ENCODE results near the gene TMIE. TPM values are rescaled to one million over a fixed set of nuclear protein-coding genes. Genes with fewer than 3 reads are reported as not detected.

TMIE gene
- total and polyA plus RNA-seq, 2 of the 8 experiments (the other 6 are each of a cell fraction or from before 2014, with no cell fraction given): 0.45 to 0.67 TPM

DNA sequence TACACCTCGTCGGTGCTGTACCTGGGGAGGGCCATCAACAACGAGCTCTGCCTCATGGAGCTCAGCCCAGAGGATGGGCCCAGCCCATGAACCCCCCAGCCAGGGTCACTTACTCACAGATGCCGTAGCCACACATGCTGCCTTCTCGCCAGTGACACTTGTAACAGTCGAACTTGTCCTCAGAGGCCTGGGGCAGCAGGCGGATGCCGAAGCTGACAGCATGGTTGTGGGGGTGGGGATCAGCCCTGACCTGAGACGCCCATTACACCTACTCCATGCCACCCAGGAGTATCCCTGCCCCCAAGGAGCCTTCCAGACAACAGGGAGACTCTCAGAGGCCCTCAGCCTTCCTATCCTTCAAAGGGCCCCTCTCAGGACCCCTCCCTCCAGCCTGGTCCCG is 19.8 kb upstream of the TMIE start:
- peaks cover 0 to 2% of the 10 kb centered on the region in 2 experiments for H4K20me1 ChIP-seq (replicated peaks in 1 of 2; ENCODE audit: control insufficient read depth in 1 of 2, insufficient read depth in 2 of 2, low read length in 2 of 2)
- H3K36me3 ChIP-seq (ENCODE audit: control insufficient read depth in 2 of 4, insufficient read depth in 4 of 4, low read length in 3 of 4): no peaks in the 10 kb centered on the region
- ChIA-PET POLR2A (ENCODE audit: partially characterized antibody) (interaction anchor here (0.7 to 1.9 kb wide), 2 partner anchors 9 to 96 kb away, joined by 3 to 5 read pairs; no protein-coding TSS in a partner anchor), CTCF (ENCODE audit: partially characterized antibody) (interaction anchor here (1.1 to 10.3 kb wide), 4 partner anchors 14 to 185 kb away, joined by 3 to 64 read pairs (median 22); partner anchors contain the start of gene ALS2CL)
- DNase-seq (ENCODE audit: low read depth in 1 of 2, low spot score in 2 of 2) (no peak), FAIRE-seq (no peak)
- no peaks in the 10 kb centered on the region for H3K79me1 ChIP-seq (ENCODE audit: low read depth, low read length)
- no peak overlapping the region for H2BK5ac ChIP-seq (ENCODE audit: low read depth, low read length)
- H2AFZ ChIP-seq (ENCODE audit: low read length): no peak overlapping the region
- no peak overlapping the region for H2AK5ac ChIP-seq (ENCODE audit: low read depth, low read length)
- H3K9me3 ChIP-seq (ENCODE audit: insufficient read depth in 2 of 2, low read depth in 1 of 2, low read length in 1 of 2): no peaks in the 10 kb centered on the region
- H2BK12ac ChIP-seq (ENCODE audit: low read depth, low read length): no peak overlapping the region
- no peak overlapping the region for H3K18ac ChIP-seq (ENCODE audit: extremely low read depth, low read length)
- no peak overlapping the region for H2BK20ac ChIP-seq (ENCODE audit: low read length)
- H3K4ac ChIP-seq (replicated peaks; ENCODE audit: insufficient read length, low read depth, low read length): no peak overlapping the region
- TF ChIP-seq EGR1 (IDR thresholded peaks at IDR 0.05; ENCODE audit: borderline replicate concordance, low read depth, low read length) (no peak), JUND (IDR thresholded peaks at IDR 0.05; ENCODE audit: low read length) (no peak)
- H4K8ac ChIP-seq (ENCODE audit: extremely low read depth, insufficient read depth, low read length): no peak overlapping the region
- no peaks in the 10 kb centered on the region for H3K27me3 ChIP-seq (replicated peaks in 1 of 4; ENCODE audit: control insufficient read depth in 3 of 4, extremely low read depth in 1 of 4, insufficient read depth in 3 of 4, low read length in 3 of 4)
- no peak overlapping the region for H4K91ac ChIP-seq (replicated peaks; ENCODE audit: insufficient read length, low read length)
- H4K5ac ChIP-seq (ENCODE audit: insufficient read length, low read depth, low read length): no peak overlapping the region
- no peak overlapping the region for H3K4me2 ChIP-seq (ENCODE audit: insufficient read depth in 1 of 2, low read depth in 2 of 2, low read length in 2 of 2)
- no peak overlapping the region for H3K23ac ChIP-seq (ENCODE audit: insufficient read length)
- no peak overlapping the region for H3K56ac ChIP-seq (replicated peaks; ENCODE audit: insufficient read length, low read depth, low read length)
- no peak overlapping the region for H3K9ac ChIP-seq (replicated peaks in 1 of 4; ENCODE audit: extremely low read depth in 1 of 4, low read depth in 3 of 4, low read length in 3 of 4)
- no peak overlapping the region for H3K14ac ChIP-seq (ENCODE audit: insufficient read length)
- no peak overlapping the region for H3K4me3 ChIP-seq (ENCODE audit: extremely low read depth in 1 of 4, insufficient read depth in 2 of 4, low read depth in 3 of 4, low read length in 4 of 4)
- no peaks in the 10 kb centered on the region for H3K79me2 ChIP-seq (ENCODE audit: control insufficient read depth in 1 of 2, insufficient read depth in 2 of 2, low read length in 2 of 2)
- no peak overlapping the region for H2BK15ac ChIP-seq (ENCODE audit: low read length)
- peaks cover 0 to 3% (median 0%) of the 10 kb centered on the region in 4 experiments; a peak in 1 of 7 replicates for H3K4me1 ChIP-seq (replicated peaks in 1 of 4; ENCODE audit: control insufficient read depth in 3 of 4, insufficient read depth in 4 of 4, low read length in 3 of 4)
- no peak overlapping the region for H2BK120ac ChIP-seq (replicated peaks; ENCODE audit: low read depth, low read length)
- H3K23me2 ChIP-seq (ENCODE audit: low read depth, low read length): no peaks in the 10 kb centered on the region
- no peak overlapping the region for H3K27ac ChIP-seq (ENCODE audit: low read depth, low read length)
- WGBS, 2 experiments (ENCODE audit: extremely low coverage in 1 of 2, insufficient coverage in 1 of 2, insufficient read length in 1 of 2, insufficient replicate concordance in 2 of 2, low coverage in 1 of 2, low lambda C conversion rate in 2 of 2, missing lambda C conversion rate in 1 of 2): 84% methylated on average over 10 of the region's 10 CpGs; no CpG with 5 or more reads in 1 of the 2 experiments
